NCI-H2171 (cell line): Measurements from ENCODE around the gene TLE3.
A peak's percentile ranks its signal among the peaks of the same experiment; 100 is the strongest.

Experiments used
- DNase-seq: peaks from one replicate; lab custom pipeline; 2025; lab: John Stamatoyannopoulos, UW

TLE3 gene

GRCh38 chr15:70047386-70048197 lies 50.1 kb downstream of the TLE3 start:
- no peak for DNase-seq

DNA sequence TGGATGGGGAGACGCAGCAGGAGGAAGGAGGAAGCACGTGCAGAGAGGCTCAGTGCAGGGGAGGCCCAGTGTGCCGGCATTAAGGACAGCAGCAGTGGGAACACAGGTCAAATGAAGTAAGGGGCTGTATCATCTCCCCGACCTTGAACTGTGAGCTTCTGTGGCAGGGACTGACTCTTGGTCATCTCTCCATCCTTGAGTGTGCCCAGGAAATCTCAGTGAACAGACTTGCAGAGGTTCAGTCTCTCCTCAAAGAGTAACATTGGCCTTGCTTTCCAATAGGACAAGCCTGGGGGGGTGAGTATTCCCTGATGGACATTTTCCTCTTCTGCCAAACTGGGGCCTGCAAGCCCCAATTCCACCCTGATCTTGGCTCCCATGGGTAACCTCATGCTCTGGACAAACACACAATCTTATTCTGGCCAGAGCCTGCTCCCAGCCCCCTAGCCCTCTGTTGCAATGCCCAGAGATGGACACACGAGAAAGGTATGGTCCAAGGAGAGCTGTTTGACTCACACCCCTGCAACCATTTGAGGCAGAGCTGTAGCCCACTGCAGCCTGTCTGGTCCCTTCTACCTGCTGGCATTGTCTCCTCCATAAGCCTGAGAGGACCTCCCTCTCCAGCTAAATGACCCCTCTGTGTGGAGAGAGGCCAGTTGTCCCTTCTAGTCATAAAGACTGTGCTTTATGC lies 50.9 kb downstream of the TLE3 start:
- no peak for DNase-seq

DNA sequence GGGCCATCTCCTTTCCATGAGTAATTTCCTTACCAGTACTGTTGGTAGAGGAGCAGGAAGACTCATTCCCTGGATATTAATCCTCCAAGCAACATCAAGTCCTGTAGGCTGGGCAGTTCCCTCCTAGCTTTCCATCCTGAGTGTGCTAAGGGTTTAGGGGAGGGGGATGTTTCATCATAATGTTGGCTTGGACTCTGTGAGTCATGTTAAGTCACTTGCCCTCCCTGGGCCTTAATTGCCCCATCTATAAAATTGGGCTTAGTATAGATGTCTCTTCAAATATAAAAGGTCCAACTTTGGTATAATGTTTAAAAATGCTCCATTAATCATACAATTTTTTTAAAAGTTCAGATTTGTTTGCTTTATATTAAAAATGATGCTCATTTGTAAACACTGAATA lies 52.7 kb downstream of the TLE3 start:
- no peak for DNase-seq

GRCh38 chr15:70044168-70044567 lies 53.5 kb downstream of the TLE3 start:
- no peak for DNase-seq

DNA sequence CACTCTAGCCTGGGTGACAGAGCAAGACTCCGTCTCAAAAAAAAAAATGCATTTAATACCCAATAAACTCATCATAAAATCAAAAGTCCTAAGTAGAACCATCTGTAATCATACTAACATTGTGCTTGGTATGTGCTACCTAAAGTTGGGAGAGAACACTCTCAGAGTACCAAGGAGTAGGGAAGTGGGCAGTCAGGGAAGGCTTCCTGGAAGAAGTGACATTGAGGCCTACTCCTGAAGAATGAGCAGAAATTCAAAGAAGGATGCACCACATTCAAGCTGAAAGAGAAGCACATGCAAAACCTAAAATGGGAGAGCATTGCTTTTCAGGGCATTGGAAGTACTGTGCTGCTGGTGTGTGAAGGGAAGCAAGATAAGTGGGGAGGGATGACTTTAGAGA lies 54.1 kb downstream of the TLE3 start:
- no peak for DNase-seq

- DNase-seq, result no peak
Measured at GRCh38 chr15:70042553-70043214, 55.0 kb downstream of the TLE3 start.

GRCh38 chr15:70039917-70040316 lies 57.8 kb downstream of the TLE3 start:
- no peak for DNase-seq

DNA sequence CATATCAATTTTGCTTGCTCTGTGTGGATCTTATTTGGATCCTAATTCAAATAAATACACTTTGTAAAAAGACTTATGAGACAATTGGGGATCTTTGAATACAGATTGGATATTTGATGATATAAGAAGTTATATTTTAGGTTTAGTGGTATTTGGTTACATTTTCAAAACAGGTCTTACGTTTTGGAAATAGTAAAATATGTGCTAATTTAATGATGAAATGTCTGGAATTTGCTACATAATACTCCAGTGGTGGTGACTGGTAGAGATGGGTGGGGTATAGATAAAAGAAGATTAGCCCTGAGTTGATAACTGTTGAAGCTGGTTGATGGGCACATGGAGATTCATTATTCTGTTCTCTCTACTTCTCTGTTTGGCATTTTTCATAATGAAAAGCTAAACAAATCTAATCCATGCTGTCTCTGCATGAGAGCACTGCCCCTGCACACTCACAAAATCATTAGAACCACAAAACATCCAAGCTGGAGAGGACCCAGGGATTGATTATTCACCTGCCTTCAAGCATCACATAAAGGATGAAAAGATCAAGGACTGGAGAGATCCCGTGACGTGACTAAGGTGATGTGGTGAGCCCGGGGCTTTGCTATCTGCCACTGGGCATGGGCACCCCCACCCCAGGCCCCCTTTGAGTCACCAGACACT lies 58.9 kb downstream of the TLE3 start:
- DNase-seq, result no peak

DNA sequence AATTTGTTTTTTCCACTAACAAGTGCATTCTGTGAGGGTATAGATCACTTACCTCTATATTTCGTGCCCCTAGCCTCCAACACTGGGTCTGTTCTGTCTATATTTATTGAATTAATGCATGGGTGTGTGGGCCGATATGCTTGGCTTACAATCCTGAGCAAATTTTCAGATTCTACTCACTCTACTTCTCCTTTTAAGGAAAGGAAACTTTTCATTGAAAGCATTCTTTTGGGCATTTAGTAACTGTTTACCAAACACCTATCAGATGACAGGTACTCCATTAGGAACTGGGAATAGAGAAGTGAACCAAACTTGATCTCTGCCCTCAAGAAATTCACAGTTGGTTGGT lies 60.5 kb downstream of the TLE3 start:
- DNase-seq, result no peak

DNA sequence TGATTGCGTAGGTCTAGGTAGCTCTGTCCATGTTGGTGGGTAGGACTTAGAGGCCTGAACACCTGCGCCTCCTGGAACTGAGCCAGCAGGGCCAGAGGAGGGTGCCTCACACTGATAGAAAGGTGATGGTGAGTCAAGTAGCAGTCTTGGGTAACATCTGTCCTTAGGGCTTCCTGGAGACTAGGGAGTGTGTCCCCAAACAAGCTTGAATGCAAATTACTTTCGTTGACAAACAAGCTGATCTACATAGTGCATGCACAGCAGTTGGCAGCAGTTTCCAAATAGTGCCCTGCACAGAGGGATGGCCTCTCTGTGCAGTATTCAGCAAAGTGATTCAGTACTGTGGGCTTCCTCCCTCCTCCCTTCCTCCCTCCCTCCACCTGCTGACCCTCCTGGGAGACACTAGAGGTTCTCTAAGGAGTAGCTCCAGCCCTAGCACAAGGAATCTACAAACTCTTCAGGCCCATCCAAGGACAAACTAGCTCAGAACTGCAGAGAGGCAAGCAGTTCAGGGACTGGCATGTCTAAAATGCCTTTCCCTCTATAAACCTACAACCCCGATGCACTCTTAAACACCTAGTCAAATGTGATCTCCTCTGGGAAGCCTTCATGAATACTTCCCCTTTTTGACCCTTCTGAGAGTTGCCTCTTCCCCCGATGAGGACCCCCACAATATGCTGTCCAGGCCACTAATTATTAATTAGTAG lies 61.0 kb downstream of the TLE3 start:
- no peak for DNase-seq

DNA sequence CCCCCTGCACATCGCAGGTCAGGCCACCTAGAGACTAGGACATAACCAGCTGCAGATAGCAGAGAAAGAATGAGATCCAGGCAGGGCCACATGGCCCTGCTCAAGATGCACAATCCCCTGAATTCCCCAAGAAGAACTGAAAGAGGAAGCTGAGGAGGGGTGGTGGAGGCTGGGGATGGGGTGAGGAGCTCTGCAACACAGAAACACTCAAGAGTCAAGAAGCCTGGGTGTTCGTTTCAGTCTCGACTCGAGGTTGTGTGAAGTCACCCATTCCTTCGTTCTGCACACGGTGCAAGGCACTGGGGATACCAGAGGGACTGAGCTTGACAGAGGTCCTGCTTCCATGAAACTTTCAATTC lies 62.0 kb downstream of the TLE3 start:
- DNase-seq, result no peak

DNA sequence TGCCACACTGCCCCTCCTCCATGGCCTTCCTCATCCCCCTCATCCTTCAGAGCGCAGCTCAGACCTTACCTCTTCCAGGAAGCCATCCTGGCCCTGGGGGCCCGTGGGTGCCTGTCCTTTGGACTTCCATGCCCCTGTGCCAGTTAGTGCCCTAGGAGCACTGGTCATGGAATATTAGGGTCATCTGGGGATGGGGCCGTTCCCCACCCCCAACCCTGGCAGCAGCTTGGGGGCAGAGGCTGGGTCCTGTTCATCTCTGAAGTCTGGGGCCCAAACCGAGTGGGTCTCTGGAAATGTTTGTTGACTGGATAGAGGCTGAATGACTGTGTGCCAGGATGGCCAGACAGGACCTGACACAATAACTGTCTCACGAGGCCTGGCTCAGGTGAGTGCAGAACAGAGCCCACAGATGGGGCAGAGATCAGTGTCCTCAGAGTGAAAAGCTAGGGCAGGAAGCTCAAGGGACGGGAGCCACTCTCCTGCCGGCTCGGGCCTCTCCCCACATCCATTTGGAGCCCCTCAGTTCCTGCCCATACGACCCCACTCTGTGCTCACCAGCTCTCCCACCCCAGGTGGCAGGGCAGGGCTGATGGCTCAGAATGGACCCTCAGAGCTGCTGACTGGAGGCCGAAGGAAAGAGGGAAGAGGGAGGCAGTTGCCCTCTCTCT lies 62.5 kb downstream of the TLE3 start:
- no peak for DNase-seq

GRCh38 chr15:70034596-70034995 lies 63.1 kb downstream of the TLE3 start:
- no peak for DNase-seq

GRCh38 chr15:70034141-70034540 lies 63.6 kb downstream of the TLE3 start:
- DNase-seq, result no peak

GRCh38 chr15:70033529-70034140 lies 64.1 kb downstream of the TLE3 start:
- peak; percentile 71 for DNase-seq

DNA sequence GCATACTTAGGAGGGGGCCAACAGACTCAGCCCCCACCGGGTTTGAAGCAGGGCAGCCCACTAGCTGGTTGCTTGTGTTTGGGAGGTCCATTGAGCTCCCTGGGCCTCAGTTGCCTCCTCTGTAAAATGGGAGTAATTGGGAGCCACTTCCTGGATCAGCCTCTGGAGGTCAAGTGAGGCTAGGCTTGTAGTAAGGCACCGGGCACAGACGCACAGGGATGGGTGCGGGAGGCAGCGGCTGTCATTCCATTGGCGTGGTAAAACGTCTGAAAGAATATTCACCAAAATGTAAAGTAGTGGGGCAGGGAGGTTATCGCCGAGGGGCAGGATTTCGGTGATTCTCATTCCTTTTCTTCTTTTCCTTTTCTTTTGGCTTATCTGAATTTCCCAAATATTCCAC lies 64.6 kb downstream of the TLE3 start:
- DNase-seq, result no peak

GRCh38 chr15:70032509-70032908 lies 65.2 kb downstream of the TLE3 start:
- no peak for DNase-seq

DNA sequence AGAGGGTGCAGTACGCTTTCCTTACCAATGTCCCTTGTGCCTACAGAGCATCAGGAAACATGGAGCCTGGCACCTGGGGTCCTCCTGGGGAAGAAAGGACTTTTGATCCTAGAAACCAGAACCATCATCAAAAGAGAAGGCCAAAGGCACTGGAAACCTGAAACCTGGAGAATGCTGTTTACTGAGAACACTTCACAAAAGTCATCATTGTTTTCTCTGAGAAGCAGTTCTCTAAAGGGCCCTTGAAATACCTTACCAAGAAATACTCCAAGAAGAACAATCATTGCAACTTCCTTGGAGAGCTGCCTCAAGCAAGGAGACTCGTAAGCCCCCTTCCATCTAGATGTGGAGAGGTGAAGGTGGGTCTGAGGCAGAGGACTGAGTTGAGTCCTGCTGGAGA lies 66.0 kb downstream of the TLE3 start:
- no peak for DNase-seq

DNA sequence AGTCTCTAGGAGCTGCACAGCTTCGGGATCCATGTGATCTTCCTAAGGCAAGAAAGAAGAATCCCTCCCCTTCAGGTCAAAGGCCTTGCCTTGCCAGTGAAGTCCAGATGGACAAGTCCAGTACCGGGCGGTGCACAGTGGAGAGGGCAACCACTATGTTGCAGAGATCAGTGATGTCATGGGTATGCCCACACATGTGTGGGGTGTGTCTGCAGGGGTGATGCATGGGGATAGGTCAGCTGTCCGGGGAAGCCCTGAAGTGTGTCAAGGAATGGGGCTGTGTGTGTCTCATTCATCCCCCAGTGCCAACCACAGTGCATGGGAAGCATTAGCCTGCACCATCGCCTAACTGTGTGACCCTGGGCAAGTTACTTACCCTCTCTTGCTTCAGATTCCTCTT lies 66.5 kb downstream of the TLE3 start:
- no peak for DNase-seq

DNA sequence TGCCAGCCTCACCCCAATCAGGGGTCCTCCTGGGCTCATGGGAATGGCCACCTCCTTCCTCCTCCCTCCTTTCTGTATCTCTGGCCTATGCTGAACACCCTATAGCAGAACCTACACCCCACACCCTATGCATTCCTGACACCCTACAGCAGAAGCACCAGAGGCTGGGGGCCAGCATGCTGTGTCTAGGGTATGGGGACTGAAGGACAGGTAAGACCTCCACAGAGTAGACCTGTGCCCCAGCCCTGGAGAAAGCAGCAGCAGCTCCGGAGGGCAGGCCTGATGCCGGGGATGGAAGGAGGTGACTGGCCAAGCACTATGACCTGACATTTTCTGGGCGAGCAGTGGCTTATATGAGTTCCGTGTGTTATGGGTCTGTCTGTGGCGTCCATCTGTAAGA lies 66.9 kb downstream of the TLE3 start:
- no peak for DNase-seq

DNA sequence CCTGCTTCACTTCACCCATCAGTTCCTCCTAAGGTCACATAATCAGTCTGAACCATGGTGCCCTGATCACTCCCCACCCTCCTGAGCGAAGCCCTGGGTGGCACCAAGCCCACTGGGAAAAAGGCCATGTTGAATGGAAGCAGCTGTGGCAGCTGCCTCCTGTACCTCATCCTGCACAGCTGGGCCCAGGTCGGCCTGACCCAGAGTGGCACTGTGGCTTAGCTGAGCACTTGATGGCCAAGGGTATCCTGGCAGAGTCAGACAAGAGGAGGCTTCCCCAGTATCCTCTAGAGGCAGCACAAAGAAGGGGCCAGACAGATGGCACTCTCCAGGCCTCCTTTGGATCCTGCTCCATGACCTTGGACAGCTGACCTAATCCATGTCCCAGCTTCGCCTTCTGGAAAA lies 68.4 kb downstream of the TLE3 start:
- DNase-seq, result no peak
